Measurements from ENCODE around the gene CYP21A2. TPM values are rescaled to one million over a fixed set of nuclear protein-coding genes. Genes with fewer than 3 reads are reported as not detected.
"Not testable (repeated sequence)": the region's sequence is repeated elsewhere in the genome, so short reads cannot be mapped to it uniquely, and the experiment has no call there.

The CYP21A2 gene
- total and polyA plus RNA-seq, 7 experiments from 2014 or later = 0.32 to 1.1 (median 0.44) TPM; not detected in 3

DNA sequence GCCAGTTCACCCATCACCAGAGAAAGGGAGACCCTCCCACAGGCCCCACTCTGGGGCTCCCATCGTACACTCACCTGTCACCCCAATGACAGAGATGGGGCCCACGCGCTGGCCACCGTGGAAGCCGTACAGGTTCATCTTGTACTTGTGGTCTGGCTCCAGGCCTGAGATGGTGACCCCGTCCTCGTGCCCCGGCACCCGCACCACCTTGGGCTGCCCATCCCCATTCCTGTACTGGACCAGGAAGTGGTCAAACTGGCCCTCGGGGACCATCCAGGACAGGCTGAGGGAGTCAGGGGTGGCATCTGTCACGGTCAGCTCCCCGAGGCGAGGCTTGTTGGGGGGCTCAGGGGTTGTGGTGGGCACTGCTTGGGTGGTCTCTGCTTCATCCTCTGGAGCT lies 15.1 kb downstream of the CYP21A2 start:
- H3K4me3 ChIP-seq (ENCODE audit: low read length); H3K4me1 Mint-ChIP-seq; H3K36me3 ChIP-seq (ENCODE audit: control insufficient read depth in 2 of 3, insufficient read depth in 3 of 3, low read length in 3 of 3); H3K27ac ChIP-seq (ENCODE audit: low read depth, low read length); H3K36me3 Mint-ChIP-seq; POLR2A ChIA-PET; H3K27me3 Mint-ChIP-seq; H3K9me3 ChIP-seq (ENCODE audit: control insufficient read depth in 2 of 3, low read length in 3 of 3); H3K4me3 Mint-ChIP-seq; intact Hi-C loops (cut with micrococcal nuclease); DNase-seq; H3K27ac Mint-ChIP-seq; H3K9me3 Mint-ChIP-seq; H3K27me3 ChIP-seq (ENCODE audit: control insufficient read depth in 2 of 2, insufficient read depth in 2 of 2, low read length in 2 of 2); H3K4me1 ChIP-seq (ENCODE audit: control insufficient read depth in 2 of 2, insufficient read depth in 2 of 2, low read length in 2 of 2); ATAC-seq; CTCF ChIA-PET: not testable (repeated sequence)

DNA sequence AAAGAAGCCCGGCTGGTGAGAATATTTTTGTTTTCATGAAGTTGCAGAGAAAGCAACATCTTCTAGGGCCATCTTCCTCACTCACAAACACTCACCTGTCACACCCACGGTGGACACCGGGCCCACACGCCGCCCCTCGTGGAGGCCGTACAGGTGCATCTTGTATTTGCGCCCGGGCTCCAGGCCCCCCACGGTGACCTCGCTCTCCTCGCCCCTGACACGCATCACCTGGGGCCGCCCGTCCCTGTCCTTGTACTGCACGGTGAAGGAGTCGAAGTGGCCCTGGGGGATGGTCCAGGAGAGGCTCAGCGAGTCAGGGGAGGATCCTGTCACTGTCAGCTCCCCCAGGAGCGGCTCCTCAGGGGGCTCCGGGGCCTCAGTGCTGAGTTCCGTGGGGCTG lies 17.5 kb downstream of the CYP21A2 start:
- H3K9me3 Mint-ChIP-seq; H3K4me1 Mint-ChIP-seq; H3K27me3 ChIP-seq (ENCODE audit: control insufficient read depth in 2 of 2, insufficient read depth in 2 of 2, low read length in 2 of 2); H3K36me3 ChIP-seq (ENCODE audit: control insufficient read depth in 2 of 3, insufficient read depth in 3 of 3, low read length in 3 of 3); H3K27me3 Mint-ChIP-seq; H3K36me3 Mint-ChIP-seq; H3K4me3 ChIP-seq (ENCODE audit: low read length); POLR2A ChIA-PET; H3K9me3 ChIP-seq (ENCODE audit: control insufficient read depth in 2 of 3, low read length in 3 of 3); ATAC-seq; H3K27ac ChIP-seq (ENCODE audit: low read depth, low read length); H3K4me3 Mint-ChIP-seq; H3K4me1 ChIP-seq (ENCODE audit: control insufficient read depth in 2 of 2, insufficient read depth in 2 of 2, low read length in 2 of 2); intact Hi-C loops (cut with micrococcal nuclease); H3K27ac Mint-ChIP-seq; DNase-seq: not testable (repeated sequence)
- CTCF ChIA-PET = interaction anchor here (0.8 kb wide), 1 partner anchor 103 kb away, joined by 4 read pairs; no protein-coding TSS in a partner anchor

- no peak for ATAC-seq
- H3K27ac Mint-ChIP-seq = no peak overlapping the region
- DNase-seq = no peak
- Histone ChIP-seq H3K27me3 (ENCODE audit: control insufficient read depth in 2 of 2, insufficient read depth in 2 of 2, low read length in 2 of 2) (no peaks in the 10 kb centered on the region), H3K4me3 (ENCODE audit: low read length) (no peak overlapping the region), H3K9me3 (ENCODE audit: control insufficient read depth in 2 of 3, low read length in 3 of 3) (no peaks in the 10 kb centered on the region), H3K27ac (ENCODE audit: low read depth, low read length) (no peak overlapping the region), H3K4me1 (ENCODE audit: control insufficient read depth in 2 of 2, insufficient read depth in 2 of 2, low read length in 2 of 2) (no peaks in the 10 kb centered on the region), H3K36me3 (ENCODE audit: control insufficient read depth in 2 of 3, insufficient read depth in 3 of 3, low read length in 3 of 3) (no peaks in the 10 kb centered on the region)
- H3K4me3 Mint-ChIP-seq = no peak overlapping the region
- H3K36me3 Mint-ChIP-seq = peaks cover 0 to 4% (median 0%) of the 10 kb centered on the region in 5 donors
- intact Hi-C loops (cut with micrococcal nuclease) = no loop called here
- POLR2A ChIA-PET = no interaction called here
- no peaks in the 10 kb centered on the region for H3K4me1 Mint-ChIP-seq
- H3K27me3 Mint-ChIP-seq = peaks cover 0 to 4% (median 0%) of the 10 kb centered on the region in 5 donors
- H3K9me3 Mint-ChIP-seq = peaks cover 0 to 2% (median 0%) of the 10 kb centered on the region in 11 donors
- CTCF ChIA-PET = interaction anchor here (0.8 kb wide), 1 partner anchor 103 kb away, joined by 4 read pairs; no protein-coding TSS in a partner anchor
Observed at GRCh38 chr6:32056254-32056653, 18.0 kb downstream of the CYP21A2 start.

- ChIA-PET CTCF (interaction anchor here (1.6 kb wide), 1 partner anchor 9 kb away, joined by 4 read pairs; no protein-coding TSS in a partner anchor), POLR2A (no interaction called here)
- H3K27me3 ChIP-seq (ENCODE audit: control insufficient read depth in 2 of 2, insufficient read depth in 2 of 2, low read length in 2 of 2) = no peaks in the 10 kb centered on the region
- intact Hi-C loops (cut with micrococcal nuclease) = no loop called here
- H3K36me3 Mint-ChIP-seq = no peaks in the 10 kb centered on the region
- DNase-seq (no peak), ATAC-seq (no peak)
- no peaks in the 10 kb centered on the region for H3K36me3 ChIP-seq (ENCODE audit: control insufficient read depth in 2 of 3, insufficient read depth in 3 of 3, low read length in 3 of 3)
- H3K9me3 Mint-ChIP-seq = peaks cover 0 to 2% (median 0%) of the 10 kb centered on the region in 11 donors
- H3K27ac ChIP-seq (ENCODE audit: low read depth, low read length) = no peak overlapping the region
- H3K4me1 ChIP-seq (ENCODE audit: control insufficient read depth in 2 of 2, insufficient read depth in 2 of 2, low read length in 2 of 2) = no peaks in the 10 kb centered on the region
- H3K4me3 ChIP-seq (ENCODE audit: low read length) = no peak overlapping the region
- H3K9me3 ChIP-seq (ENCODE audit: control insufficient read depth in 2 of 3, low read length in 3 of 3) = no peaks in the 10 kb centered on the region
- no peak overlapping the region for H3K4me3 Mint-ChIP-seq
- peaks cover 0 to 4% (median 0%) of the 10 kb centered on the region in 5 donors for H3K27me3 Mint-ChIP-seq
- H3K27ac Mint-ChIP-seq = no peak overlapping the region
- no peaks in the 10 kb centered on the region for H3K4me1 Mint-ChIP-seq
Observed at GRCh38 chr6:32057966-32058365, 19.8 kb downstream of the CYP21A2 start.

DNA sequence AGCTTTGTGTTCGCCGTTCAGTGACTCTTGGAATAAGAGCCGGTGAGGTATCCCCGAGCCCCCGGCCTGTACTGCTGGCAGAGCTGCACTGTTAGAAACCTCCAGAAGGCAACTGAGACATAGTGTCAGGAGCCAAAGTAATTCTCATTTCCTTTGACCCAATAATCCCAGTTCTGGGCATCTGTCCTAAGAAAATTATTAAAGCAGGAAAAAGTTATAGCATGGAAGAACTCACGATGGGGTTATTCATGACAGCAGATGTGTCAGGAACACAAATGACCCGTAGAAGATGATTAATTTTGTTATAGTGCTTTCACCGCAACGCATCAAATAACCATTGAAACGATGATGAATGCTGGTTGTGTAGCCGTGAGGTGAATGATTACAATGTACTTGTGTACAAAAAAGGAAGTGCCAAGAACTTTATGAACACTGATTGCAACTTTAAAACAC lies 20.3 kb downstream of the CYP21A2 start:
- POLR2A ChIA-PET = no interaction called here

DNA sequence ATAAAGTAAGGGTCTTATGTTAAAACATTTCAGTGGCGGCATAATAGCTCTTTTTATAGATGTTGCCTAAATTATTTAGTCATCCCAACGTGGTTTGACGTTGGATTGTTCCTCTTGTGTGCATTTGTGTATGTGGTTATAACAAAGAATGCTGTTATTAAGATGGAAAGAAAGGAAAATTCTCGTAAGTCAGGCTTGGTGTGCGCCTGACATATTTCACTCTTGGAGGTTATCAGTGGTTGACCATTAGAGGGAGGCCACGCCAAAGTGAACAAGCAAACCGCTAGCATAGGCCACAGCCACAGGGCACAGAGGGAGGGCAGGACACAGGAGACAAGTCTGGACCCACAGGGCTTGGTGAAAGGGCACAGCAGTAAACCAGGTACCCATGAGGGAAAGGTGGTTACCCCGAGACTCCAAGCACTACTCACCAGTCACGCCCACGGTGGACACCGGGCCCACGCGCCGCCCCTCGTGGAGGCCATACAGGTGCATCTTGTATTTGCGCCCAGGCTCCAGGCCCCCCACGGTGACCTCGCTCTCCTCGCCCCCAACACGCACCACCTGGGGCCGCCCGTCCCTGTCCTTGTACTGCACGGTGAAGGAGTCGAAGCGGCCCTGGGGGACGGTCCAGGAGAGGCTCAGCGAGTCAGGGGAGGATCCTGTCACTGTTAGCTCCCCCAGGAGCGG lies 22.9 kb downstream of the CYP21A2 start:
- H3K27ac Mint-ChIP-seq = no peak overlapping the region
- H3K4me3 ChIP-seq (ENCODE audit: low read length) = no peak overlapping the region
- no peak for DNase-seq
- intact Hi-C loops (cut with micrococcal nuclease) = no loop called here
- no peak overlapping the region for H3K27ac ChIP-seq (ENCODE audit: low read depth, low read length)
- no peaks in the 10 kb centered on the region for H3K4me1 ChIP-seq (ENCODE audit: control insufficient read depth in 2 of 2, insufficient read depth in 2 of 2, low read length in 2 of 2)
- CTCF ChIA-PET = no interaction called here
- H3K27me3 ChIP-seq (ENCODE audit: control insufficient read depth in 2 of 2, insufficient read depth in 2 of 2, low read length in 2 of 2) = no peaks in the 10 kb centered on the region
- POLR2A ChIA-PET = interaction anchor here (0.6 kb wide), 1 partner anchor 911 kb away, joined by 3 read pairs; no protein-coding TSS in a partner anchor
- H3K4me1 Mint-ChIP-seq = no peaks in the 10 kb centered on the region
- peaks cover 0 to 10% (median 0%) of the 10 kb centered on the region in 5 donors for H3K36me3 Mint-ChIP-seq
- peaks cover 0 to 4% (median 0%) of the 10 kb centered on the region in 5 donors for H3K27me3 Mint-ChIP-seq
- no peaks in the 10 kb centered on the region for H3K36me3 ChIP-seq (ENCODE audit: control insufficient read depth in 2 of 3, insufficient read depth in 3 of 3, low read length in 3 of 3)
- ATAC-seq = no peak
- no peak overlapping the region for H3K4me3 Mint-ChIP-seq
- no peaks in the 10 kb centered on the region for H3K9me3 ChIP-seq (ENCODE audit: control insufficient read depth in 2 of 3, low read length in 3 of 3)
- no peaks in the 10 kb centered on the region for H3K9me3 Mint-ChIP-seq

More for the DNA sequence above, 20.3 kb downstream of the CYP21A2 start:
- DNase-seq = no peak
- no peaks in the 10 kb centered on the region for H3K4me1 Mint-ChIP-seq
- Histone ChIP-seq H3K9me3 (ENCODE audit: control insufficient read depth in 2 of 3, low read length in 3 of 3) (no peaks in the 10 kb centered on the region), H3K4me3 (ENCODE audit: low read length) (no peak overlapping the region), H3K4me1 (ENCODE audit: control insufficient read depth in 2 of 2, insufficient read depth in 2 of 2, low read length in 2 of 2) (no peaks in the 10 kb centered on the region), H3K27ac (ENCODE audit: low read depth, low read length) (no peak overlapping the region), H3K27me3 (ENCODE audit: control insufficient read depth in 2 of 2, insufficient read depth in 2 of 2, low read length in 2 of 2) (no peaks in the 10 kb centered on the region), H3K36me3 (ENCODE audit: control insufficient read depth in 2 of 3, insufficient read depth in 3 of 3, low read length in 3 of 3) (no peaks in the 10 kb centered on the region)
- H3K36me3 Mint-ChIP-seq = peaks cover 0 to under 1% (median 0%) of the 10 kb centered on the region in 5 donors
- H3K27ac Mint-ChIP-seq = no peak overlapping the region
- H3K9me3 Mint-ChIP-seq = peaks cover 0 to under 1% (median 0%) of the 10 kb centered on the region in 11 donors
- H3K4me3 Mint-ChIP-seq = no peak overlapping the region
- intact Hi-C loops (cut with micrococcal nuclease) = no loop called here
- peaks cover 0 to 4% (median 0%) of the 10 kb centered on the region in 5 donors for H3K27me3 Mint-ChIP-seq
- no peak for ATAC-seq
- CTCF ChIA-PET = interaction anchor here (1.6 kb wide), 1 partner anchor 10 kb away, joined by 4 read pairs; no protein-coding TSS in a partner anchor

GRCh38 chr6:32064706-32065105 lies 26.5 kb downstream of the CYP21A2 start:
- CTCF ChIA-PET = no interaction called here
- H3K27ac Mint-ChIP-seq = no peak overlapping the region

More at GRCh38 chr6:32064706-32065105, 26.5 kb downstream of the CYP21A2 start:
- no peaks in the 10 kb centered on the region for H3K27me3 ChIP-seq (ENCODE audit: control insufficient read depth in 2 of 2, insufficient read depth in 2 of 2, low read length in 2 of 2)
- Mint-ChIP-seq H3K4me3 (no peak overlapping the region), H3K36me3 (peaks cover 0 to 14% (median 0%) of the 10 kb centered on the region in 5 donors), H3K4me1 (peaks cover 0 to 2% (median 0%) of the 10 kb centered on the region in 7 donors), H3K9me3 (no peaks in the 10 kb centered on the region), H3K27me3 (peaks cover 0 to 4% (median 0%) of the 10 kb centered on the region in 5 donors)
- no peak overlapping the region for H3K4me3 ChIP-seq (ENCODE audit: low read length)
- H3K27ac ChIP-seq (ENCODE audit: low read depth, low read length) = no peak overlapping the region
- no peaks in the 10 kb centered on the region for H3K36me3 ChIP-seq (ENCODE audit: control insufficient read depth in 2 of 3, insufficient read depth in 3 of 3, low read length in 3 of 3)
- POLR2A ChIA-PET = no interaction called here
- H3K4me1 ChIP-seq (ENCODE audit: control insufficient read depth in 2 of 2, insufficient read depth in 2 of 2, low read length in 2 of 2) = no peaks in the 10 kb centered on the region
- ATAC-seq = no peak
- H3K9me3 ChIP-seq (ENCODE audit: control insufficient read depth in 2 of 3, low read length in 3 of 3) = no peaks in the 10 kb centered on the region
- no peak for DNase-seq
- intact Hi-C loops (cut with micrococcal nuclease) = no loop called here
